HepG2 (cell line): ENCODE measurements around the gene SMPD1. TPM values are rescaled to one million over a fixed set of nuclear protein-coding genes. Genes with fewer than 3 reads are reported as not detected.

ENCODE experiments used
- BCL6 ChIP-seq: IDR thresholded peaks from 2 replicates; pipeline ENCODE4 v1.6.1; 2016; ENCODE audit warnings: missing genetic modification reagents, missing compliant biosample characterization
- BHLHE40 ChIP-seq: IDR thresholded peaks from 2 replicates; pipeline ENCODE4 v1.6.1; 2011; ENCODE audit warnings: low read length, improper control_type of control experiment
- ELF3 ChIP-seq: IDR thresholded peaks from 2 replicates; pipeline ENCODE4 v1.6.1; 2016; ENCODE audit warnings: missing genetic modification reagents, missing compliant biosample characterization
- GABPB1 ChIP-seq: IDR thresholded peaks from 2 replicates; pipeline ENCODE4 v1.6.1; 2016; ENCODE audit warnings: mild to moderate bottlenecking, missing genetic modification reagents, moderate library complexity, missing compliant biosample characterization
- GFI1 ChIP-seq: sonication (generic); formaldehyde crosslinking; IDR thresholded peaks from 2 replicates; pipeline ENCODE4 v1.5.0; 2020; ENCODE audit warnings: missing genetic modification reagents, mild to moderate bottlenecking, borderline replicate concordance
- IRF2 ChIP-seq: IDR thresholded peaks from 2 replicates; pipeline ENCODE4 v1.6.1; 2018; ENCODE audit warnings: missing genetic modification reagents, missing compliant biosample characterization
- KAT8 ChIP-seq: IDR thresholded peaks from 2 replicates; pipeline ENCODE4 v1.6.1; 2016; ENCODE audit warnings: missing genetic modification reagents, missing compliant biosample characterization
- MEIS1 ChIP-seq: sonication (generic); formaldehyde crosslinking; IDR thresholded peaks from 2 replicates; pipeline ENCODE4 v1.9.0; 2021; ENCODE audit warnings: mild to moderate bottlenecking, missing genetic modification reagents, moderate library complexity, borderline replicate concordance
- MEIS2 ChIP-seq: sonication (generic); formaldehyde crosslinking; IDR thresholded peaks from 2 replicates; pipeline ENCODE4 v1.9.0; 2021; ENCODE audit warnings: mild to moderate bottlenecking, missing genetic modification reagents
- NFIC ChIP-seq: IDR thresholded peaks from 2 replicates; pipeline ENCODE4 v1.6.1; 2012; ENCODE audit warnings: mild to moderate bottlenecking, low read length, inconsistent platforms
- NFYB ChIP-seq: sonication (generic); formaldehyde crosslinking; IDR thresholded peaks from 2 replicates; pipeline ENCODE4 v1.4.0; 2020; ENCODE audit warnings: missing genetic modification reagents
- RAD21 ChIP-seq: fragments of 450-650 bp; formaldehyde crosslinking; IDR thresholded peaks from 2 replicates; pipeline ENCODE4 v1.5.0; 2020; ENCODE audit warnings: mild to moderate bottlenecking
- RXRA ChIP-seq: sonication (generic); formaldehyde crosslinking; IDR thresholded peaks from 2 replicates; pipeline ENCODE4 v1.5.1; 2020; ENCODE audit warnings: missing genetic modification reagents
- TBX2 ChIP-seq: sonication (generic); formaldehyde crosslinking; IDR thresholded peaks from 2 replicates; pipeline ENCODE4 v1.5.0; 2020; ENCODE audit warnings: missing genetic modification reagents, mild to moderate bottlenecking, borderline replicate concordance
- YEATS2 ChIP-seq: sonication (generic); formaldehyde crosslinking; IDR thresholded peaks from 2 replicates; pipeline ENCODE4 v1.4.0; 2020; ENCODE audit warnings: missing genetic modification reagents, borderline replicate concordance
- ZFX ChIP-seq: sonication (generic); formaldehyde crosslinking; IDR thresholded peaks from 2 replicates; pipeline ENCODE4 v1.4.0; 2020; ENCODE audit warnings: mild to moderate bottlenecking, low read depth, missing genetic modification reagents, moderate library complexity
- ZNF333 ChIP-seq: sonication (generic); formaldehyde crosslinking; IDR thresholded peaks from 2 replicates; pipeline ENCODE4 v1.4.0; 2020; ENCODE audit warnings: mild to moderate bottlenecking, missing genetic modification reagents, borderline replicate concordance
- ZNF441 ChIP-seq: sonication (generic); formaldehyde crosslinking; IDR thresholded peaks from 2 replicates; pipeline ENCODE4 v1.7.0; 2021; ENCODE audit warnings: missing genetic modification reagents, borderline replicate concordance
- ZSCAN30 ChIP-seq: sonication (generic); formaldehyde crosslinking; IDR thresholded peaks from 2 replicates; pipeline ENCODE4 v1.5.0; 2020; ENCODE audit warnings: mild to moderate bottlenecking, missing genetic modification reagents
- polyA plus RNA-seq, 8 experiments: library from polyadenylated mRNA; depleted of rRNA in 3 of 8; stranded (reverse) in 7 of 8; unstranded in 1 of 8; fragments of >200 nt; fragmentation: Illumina TruSeq in 4 of 8; extraction: Trizol in 4 of 8; gene quantifications; 2 replicates each; pipeline versions ENCODE4 v1.2.1 to v1.2.3, GENCODE V29; 2011 to 2016; ENCODE audit warnings: low read depth in 4 of 8, missing spikeins in 1 of 8, mixed read lengths in 1 of 8; ENCODE audit not compliant: insufficient read depth in 1 of 8
- total RNA-seq, 5 experiments: library from RNA; depleted of rRNA; stranded (reverse); fragments of >200 nt; fragmentation: Illumina TruSeq; extraction: Trizol; gene quantifications; 2 replicates each; pipeline ENCODE4 v1.2.3, GENCODE V29; 2016; ENCODE audit warnings: low read depth in 1 of 5
- TF ChIP-seq, protein P1 (sequence below): sonication (generic); formaldehyde crosslinking; IDR thresholded peaks from 2 replicates; pipeline ENCODE4 v1.4.0; 2020; ENCODE audit warnings: missing genetic modification reagents
- TF ChIP-seq, protein P2 (sequence below): sonication (generic); formaldehyde crosslinking; IDR thresholded peaks from 2 replicates; pipeline ENCODE4 v1.4.0; 2020; ENCODE audit warnings: missing genetic modification reagents, borderline replicate concordance
- TF ChIP-seq, protein P3 (sequence below): sonication (generic); formaldehyde crosslinking; IDR thresholded peaks from 2 replicates; pipeline ENCODE4 v1.9.0; 2022; ENCODE audit warnings: missing genetic modification reagents, mild to moderate bottlenecking, borderline replicate concordance
- TF ChIP-seq, protein P4 (sequence below): IDR thresholded peaks from 2 replicates; pipeline ENCODE4 v1.6.1; 2016; ENCODE audit warnings: mild to moderate bottlenecking

Gene SMPD1
- total and polyA plus RNA-seq, 2 of the 13 experiments (the other 11 are each of a cell fraction or from before 2014, with no cell fraction given), result 6.3 to 8.4 TPM

DNA sequence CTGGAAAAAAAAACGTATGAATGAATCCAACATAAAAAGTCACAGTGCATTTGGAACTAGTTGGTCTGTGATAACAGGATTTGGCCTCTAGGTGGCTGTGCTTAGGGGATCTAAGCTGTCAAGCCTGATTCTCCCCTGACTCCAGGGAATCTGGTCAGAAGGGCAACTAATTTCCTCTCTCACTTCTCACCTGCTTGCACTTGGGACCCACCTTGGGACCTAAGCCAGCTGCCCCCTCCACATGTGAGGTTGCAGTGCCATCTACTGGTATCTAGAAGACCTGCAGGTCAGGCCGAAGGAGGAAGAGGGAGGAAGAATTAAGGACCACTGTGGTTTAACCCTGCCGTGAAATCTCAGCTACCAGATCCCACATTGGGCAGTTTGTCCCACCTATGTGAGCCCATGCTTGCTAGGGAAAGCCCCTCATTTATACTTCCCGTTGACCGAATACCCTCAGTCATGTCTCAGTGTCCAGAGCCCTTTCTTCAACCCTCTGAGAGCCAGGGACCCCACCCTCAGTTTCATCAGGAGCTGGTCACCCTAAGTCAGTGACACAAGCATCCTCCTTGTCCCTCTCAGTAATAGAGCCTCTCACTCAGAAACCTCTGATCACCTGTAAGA lies 36.8 kb upstream of the SMPD1 start (continued):
- TF ChIP-seq, protein P1, sequence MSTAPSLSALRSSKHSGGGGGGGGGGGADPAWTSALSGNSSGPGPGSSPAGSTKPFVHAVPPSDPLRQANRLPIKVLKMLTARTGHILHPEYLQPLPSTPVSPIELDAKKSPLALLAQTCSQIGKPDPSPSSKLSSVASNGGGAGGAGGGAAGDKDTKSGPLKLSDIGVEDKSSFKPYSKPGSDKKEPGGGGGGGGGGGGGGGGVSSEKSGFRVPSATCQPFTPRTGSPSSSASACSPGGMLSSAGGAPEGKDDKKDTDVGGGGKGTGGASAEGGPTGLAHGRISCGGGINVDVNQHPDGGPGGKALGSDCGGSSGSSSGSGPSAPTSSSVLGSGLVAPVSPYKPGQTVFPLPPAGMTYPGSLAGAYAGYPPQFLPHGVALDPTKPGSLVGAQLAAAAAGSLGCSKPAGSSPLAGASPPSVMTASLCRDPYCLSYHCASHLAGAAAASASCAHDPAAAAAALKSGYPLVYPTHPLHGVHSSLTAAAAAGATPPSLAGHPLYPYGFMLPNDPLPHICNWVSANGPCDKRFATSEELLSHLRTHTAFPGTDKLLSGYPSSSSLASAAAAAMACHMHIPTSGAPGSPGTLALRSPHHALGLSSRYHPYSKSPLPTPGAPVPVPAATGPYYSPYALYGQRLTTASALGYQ (CRISPR knock-in tag), result no peak
- TF ChIP-seq BHLHE40, result peak; percentile 45; the same call in 1 of the 2 replicates
- TF ChIP-seq ELF3 (CRISPR knock-in tag), result no peak
- TF ChIP-seq ZSCAN30 (CRISPR knock-in tag), result no peak
- peak; percentile 27; the same call in 1 of the 2 replicates for TF ChIP-seq YEATS2 (CRISPR knock-in tag)
- peak; percentile 41; the same call in 1 of the 2 replicates for TF ChIP-seq RXRA (CRISPR knock-in tag)
- TF ChIP-seq NFYB (CRISPR knock-in tag), result no peak
- TF ChIP-seq MEIS1, result 0 out of 2 replicates have a peak, but pooled peaks have one; percentile 43
- TF ChIP-seq MEIS2, result peak; percentile 85
- peak; percentile 98 for TF ChIP-seq TBX2
- TF ChIP-seq, protein P2, sequence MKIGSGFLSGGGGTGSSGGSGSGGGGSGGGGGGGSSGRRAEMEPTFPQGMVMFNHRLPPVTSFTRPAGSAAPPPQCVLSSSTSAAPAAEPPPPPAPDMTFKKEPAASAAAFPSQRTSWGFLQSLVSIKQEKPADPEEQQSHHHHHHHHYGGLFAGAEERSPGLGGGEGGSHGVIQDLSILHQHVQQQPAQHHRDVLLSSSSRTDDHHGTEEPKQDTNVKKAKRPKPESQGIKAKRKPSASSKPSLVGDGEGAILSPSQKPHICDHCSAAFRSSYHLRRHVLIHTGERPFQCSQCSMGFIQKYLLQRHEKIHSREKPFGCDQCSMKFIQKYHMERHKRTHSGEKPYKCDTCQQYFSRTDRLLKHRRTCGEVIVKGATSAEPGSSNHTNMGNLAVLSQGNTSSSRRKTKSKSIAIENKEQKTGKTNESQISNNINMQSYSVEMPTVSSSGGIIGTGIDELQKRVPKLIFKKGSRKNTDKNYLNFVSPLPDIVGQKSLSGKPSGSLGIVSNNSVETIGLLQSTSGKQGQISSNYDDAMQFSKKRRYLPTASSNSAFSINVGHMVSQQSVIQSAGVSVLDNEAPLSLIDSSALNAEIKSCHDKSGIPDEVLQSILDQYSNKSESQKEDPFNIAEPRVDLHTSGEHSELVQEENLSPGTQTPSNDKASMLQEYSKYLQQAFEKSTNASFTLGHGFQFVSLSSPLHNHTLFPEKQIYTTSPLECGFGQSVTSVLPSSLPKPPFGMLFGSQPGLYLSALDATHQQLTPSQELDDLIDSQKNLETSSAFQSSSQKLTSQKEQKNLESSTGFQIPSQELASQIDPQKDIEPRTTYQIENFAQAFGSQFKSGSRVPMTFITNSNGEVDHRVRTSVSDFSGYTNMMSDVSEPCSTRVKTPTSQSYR (CRISPR knock-in tag), result no peak
- peak; percentile 56 for TF ChIP-seq KAT8 (CRISPR knock-in tag)
- TF ChIP-seq, protein P3, sequence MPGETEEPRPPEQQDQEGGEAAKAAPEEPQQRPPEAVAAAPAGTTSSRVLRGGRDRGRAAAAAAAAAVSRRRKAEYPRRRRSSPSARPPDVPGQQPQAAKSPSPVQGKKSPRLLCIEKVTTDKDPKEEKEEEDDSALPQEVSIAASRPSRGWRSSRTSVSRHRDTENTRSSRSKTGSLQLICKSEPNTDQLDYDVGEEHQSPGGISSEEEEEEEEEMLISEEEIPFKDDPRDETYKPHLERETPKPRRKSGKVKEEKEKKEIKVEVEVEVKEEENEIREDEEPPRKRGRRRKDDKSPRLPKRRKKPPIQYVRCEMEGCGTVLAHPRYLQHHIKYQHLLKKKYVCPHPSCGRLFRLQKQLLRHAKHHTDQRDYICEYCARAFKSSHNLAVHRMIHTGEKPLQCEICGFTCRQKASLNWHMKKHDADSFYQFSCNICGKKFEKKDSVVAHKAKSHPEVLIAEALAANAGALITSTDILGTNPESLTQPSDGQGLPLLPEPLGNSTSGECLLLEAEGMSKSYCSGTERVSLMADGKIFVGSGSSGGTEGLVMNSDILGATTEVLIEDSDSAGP (CRISPR knock-in tag), result peak; percentile 34; the same call in 1 of the 2 replicates
- TF ChIP-seq, protein P4, sequence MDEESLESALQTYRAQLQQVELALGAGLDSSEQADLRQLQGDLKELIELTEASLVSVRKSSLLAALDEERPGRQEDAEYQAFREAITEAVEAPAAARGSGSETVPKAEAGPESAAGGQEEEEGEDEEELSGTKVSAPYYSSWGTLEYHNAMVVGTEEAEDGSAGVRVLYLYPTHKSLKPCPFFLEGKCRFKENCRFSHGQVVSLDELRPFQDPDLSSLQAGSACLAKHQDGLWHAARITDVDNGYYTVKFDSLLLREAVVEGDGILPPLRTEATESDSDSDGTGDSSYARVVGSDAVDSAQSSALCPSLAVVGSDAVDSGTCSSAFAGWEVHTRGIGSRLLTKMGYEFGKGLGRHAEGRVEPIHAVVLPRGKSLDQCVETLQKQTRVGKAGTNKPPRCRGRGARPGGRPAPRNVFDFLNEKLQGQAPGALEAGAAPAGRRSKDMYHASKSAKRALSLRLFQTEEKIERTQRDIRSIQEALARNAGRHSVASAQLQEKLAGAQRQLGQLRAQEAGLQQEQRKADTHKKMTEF (CRISPR knock-in tag), result peak; percentile 48; the same call in 1 of the 2 replicates
- peak; percentile 90 for TF ChIP-seq RAD21 (CRISPR knock-in tag)
- TF ChIP-seq ZFX (CRISPR knock-in tag), result peak; percentile 22; the same call in 1 of the 2 replicates
- TF ChIP-seq BCL6, result peak; percentile 74
- peak; percentile 29; the same call in 1 of the 2 replicates for TF ChIP-seq GABPB1 (CRISPR knock-in tag)
- TF ChIP-seq GFI1 (CRISPR knock-in tag), result peak; percentile 46; the same call in 1 of the 2 replicates
- TF ChIP-seq IRF2 (CRISPR knock-in tag), result peak; percentile 54; the same call in 1 of the 2 replicates
- TF ChIP-seq ZNF333 (CRISPR knock-in tag), result no peak
- TF ChIP-seq ZNF441 (CRISPR knock-in tag), result 0 out of 2 replicates have a peak, but pooled peaks have one; percentile 20
- peak; percentile 32; the same call in 1 of the 2 replicates for TF ChIP-seq NFIC
